ENCODE results near the gene CRTC1.

Gene CRTC1

DNA sequence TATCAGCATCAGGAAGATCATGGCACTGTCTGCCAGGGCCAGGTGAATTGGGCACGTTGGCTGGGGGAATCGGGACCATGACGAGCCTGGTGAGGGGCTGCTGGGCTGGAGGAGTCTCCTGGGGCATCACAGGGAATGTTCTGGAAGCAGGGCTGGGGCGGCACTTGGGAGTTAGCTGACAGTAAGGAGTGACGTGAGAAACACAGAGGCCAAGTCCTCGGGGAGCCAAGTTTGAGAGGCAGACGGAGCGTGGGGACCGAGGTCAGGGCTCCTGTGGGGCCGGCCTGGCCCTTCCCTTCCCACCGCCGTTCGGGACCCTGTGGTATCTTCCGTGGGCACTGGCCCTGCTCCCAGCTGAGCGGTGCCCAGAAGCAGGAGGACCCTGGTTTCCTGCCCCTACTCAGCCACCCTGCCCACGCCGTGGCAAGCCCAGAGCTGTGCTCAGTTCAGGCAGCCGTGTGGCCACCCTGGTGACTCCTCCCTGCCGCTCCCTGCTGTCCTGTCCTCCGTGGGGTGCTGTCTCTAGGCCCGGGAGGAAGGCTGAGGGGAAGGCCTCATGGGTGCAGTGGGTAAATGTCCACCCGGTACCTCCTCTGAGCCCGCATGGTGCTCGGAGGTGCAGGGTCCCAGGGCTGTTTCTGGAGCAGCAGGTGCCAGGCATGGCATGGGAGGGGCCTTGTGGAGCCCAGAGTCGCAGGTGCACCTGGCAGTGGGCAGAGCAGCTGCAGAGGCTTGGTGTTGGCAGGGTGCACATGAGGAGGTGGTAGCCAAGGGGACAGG is 25.2 kb downstream of the CRTC1 start:
- ATAC-seq = no peak
- TF ChIP-seq, protein P1, sequence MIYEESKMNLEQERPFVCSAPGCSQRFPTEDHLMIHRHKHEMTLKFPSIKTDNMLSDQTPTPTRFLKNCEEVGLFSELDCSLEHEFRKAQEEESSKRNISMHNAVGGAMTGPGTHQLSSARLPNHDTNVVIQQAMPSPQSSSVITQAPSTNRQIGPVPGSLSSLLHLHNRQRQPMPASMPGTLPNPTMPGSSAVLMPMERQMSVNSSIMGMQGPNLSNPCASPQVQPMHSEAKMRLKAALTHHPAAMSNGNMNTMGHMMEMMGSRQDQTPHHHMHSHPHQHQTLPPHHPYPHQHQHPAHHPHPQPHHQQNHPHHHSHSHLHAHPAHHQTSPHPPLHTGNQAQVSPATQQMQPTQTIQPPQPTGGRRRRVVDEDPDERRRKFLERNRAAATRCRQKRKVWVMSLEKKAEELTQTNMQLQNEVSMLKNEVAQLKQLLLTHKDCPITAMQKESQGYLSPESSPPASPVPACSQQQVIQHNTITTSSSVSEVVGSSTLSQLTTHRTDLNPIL (CRISPR knock-in tag; IDR thresholded peaks at IDR 0.05; ENCODE audit: low read depth) = no peak
- TF ChIP-seq ZFP3 (CRISPR knock-in tag; IDR thresholded peaks at IDR 0.05) = no peak
- TF ChIP-seq CSDC2 (CRISPR knock-in tag; IDR thresholded peaks at IDR 0.05) = no peak
- TF ChIP-seq ZNF8 (CRISPR knock-in tag; IDR thresholded peaks at IDR 0.05) = no peak

DNA sequence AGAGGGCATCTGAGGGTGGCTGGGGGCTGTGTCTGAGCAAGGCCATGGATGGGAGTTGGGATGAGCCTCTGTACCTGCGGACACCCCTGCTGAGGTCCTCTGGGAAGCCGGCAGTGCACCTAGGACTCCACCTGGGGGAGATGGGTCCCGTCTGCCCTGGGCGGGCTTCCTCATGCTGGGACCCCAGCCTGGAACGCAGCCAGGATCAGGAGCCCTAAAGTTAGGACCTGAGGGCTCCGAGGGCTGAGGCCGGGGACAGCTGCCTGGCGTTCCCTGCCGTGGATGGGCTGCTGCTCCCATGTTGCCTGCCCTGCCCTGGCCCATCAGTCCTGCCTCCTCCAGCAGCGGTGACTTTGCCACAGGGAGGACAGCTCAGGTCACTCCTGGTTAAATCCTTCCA is 26.1 kb downstream of the CRTC1 start:
- ATAC-seq = no peak
- no peak for TF ChIP-seq RARB (CRISPR knock-in tag; IDR thresholded peaks at IDR 0.05)
- TF ChIP-seq, protein P2, sequence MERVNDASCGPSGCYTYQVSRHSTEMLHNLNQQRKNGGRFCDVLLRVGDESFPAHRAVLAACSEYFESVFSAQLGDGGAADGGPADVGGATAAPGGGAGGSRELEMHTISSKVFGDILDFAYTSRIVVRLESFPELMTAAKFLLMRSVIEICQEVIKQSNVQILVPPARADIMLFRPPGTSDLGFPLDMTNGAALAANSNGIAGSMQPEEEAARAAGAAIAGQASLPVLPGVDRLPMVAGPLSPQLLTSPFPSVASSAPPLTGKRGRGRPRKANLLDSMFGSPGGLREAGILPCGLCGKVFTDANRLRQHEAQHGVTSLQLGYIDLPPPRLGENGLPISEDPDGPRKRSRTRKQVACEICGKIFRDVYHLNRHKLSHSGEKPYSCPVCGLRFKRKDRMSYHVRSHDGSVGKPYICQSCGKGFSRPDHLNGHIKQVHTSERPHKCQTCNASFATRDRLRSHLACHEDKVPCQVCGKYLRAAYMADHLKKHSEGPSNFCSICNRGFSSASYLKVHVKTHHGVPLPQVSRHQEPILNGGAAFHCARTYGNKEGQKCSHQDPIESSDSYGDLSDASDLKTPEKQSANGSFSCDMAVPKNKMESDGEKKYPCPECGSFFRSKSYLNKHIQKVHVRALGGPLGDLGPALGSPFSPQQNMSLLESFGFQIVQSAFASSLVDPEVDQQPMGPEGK (CRISPR knock-in tag; IDR thresholded peaks at IDR 0.05; ENCODE audit: borderline replicate concordance) = no peak
- TF ChIP-seq OSR1 (CRISPR knock-in tag; IDR thresholded peaks at IDR 0.05) = no peak
- TF ChIP-seq ISL1 (CRISPR knock-in tag; IDR thresholded peaks at IDR 0.05) = no peak
- TF ChIP-seq ESRRG (CRISPR knock-in tag; IDR thresholded peaks at IDR 0.05) = no peak
- TF ChIP-seq ZNF70 (CRISPR knock-in tag; IDR thresholded peaks at IDR 0.05) = no peak
- TF ChIP-seq GLIS3 (CRISPR knock-in tag; IDR thresholded peaks at IDR 0.05) = no peak
- no peak for TF ChIP-seq SNAI2 (CRISPR knock-in tag; IDR thresholded peaks at IDR 0.05)
- no peak for TF ChIP-seq ZFP30 (CRISPR knock-in tag; IDR thresholded peaks at IDR 0.05)

DNA sequence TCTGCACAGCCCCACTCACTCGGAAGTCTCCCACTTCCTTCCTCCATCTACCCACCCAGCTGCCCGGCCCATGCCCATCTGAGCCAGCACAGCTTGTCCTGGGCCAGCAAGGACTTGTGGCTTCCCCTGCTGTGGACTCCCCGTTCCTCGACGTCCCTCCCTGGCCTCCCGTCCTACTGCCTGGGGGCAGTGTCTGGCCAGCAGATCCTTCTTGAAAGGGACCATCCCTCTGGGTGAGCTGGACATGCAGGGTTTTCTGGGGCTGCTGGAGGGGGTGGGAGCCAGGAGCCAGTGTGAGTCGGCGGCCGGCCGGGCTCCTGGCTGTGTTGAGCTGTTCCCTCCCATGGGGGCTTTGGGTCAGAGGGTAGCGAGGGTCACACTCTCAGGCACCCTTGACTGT is 26.7 kb downstream of the CRTC1 start:
- no peak for TF ChIP-seq ZNF8 (CRISPR knock-in tag; IDR thresholded peaks at IDR 0.05)
- TF ChIP-seq ZFP30 (CRISPR knock-in tag; IDR thresholded peaks at IDR 0.05) = no peak
- no peak for TF ChIP-seq OSR1 (CRISPR knock-in tag; IDR thresholded peaks at IDR 0.05)
- no peak for TF ChIP-seq ZNF565 (CRISPR knock-in tag; conservative IDR thresholded peaks at IDR 0.05; ENCODE audit: low read depth)
- no peak for TF ChIP-seq TOX (CRISPR knock-in tag; IDR thresholded peaks at IDR 0.05; ENCODE audit: borderline replicate concordance)
- TF ChIP-seq, protein P3, sequence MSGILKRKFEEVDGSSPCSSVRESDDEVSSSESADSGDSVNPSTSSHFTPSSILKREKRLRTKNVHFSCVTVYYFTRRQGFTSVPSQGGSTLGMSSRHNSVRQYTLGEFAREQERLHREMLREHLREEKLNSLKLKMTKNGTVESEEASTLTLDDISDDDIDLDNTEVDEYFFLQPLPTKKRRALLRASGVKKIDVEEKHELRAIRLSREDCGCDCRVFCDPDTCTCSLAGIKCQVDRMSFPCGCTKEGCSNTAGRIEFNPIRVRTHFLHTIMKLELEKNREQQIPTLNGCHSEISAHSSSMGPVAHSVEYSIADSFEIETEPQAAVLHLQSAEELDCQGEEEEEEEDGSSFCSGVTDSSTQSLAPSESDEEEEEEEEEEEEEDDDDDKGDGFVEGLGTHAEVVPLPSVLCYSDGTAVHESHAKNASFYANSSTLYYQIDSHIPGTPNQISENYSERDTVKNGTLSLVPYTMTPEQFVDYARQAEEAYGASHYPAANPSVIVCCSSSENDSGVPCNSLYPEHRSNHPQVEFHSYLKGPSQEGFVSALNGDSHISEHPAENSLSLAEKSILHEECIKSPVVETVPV (CRISPR knock-in tag; IDR thresholded peaks at IDR 0.05) = no peak
- TF ChIP-seq CSDC2 (CRISPR knock-in tag; IDR thresholded peaks at IDR 0.05) = no peak
- TF ChIP-seq ZFP3 (CRISPR knock-in tag; IDR thresholded peaks at IDR 0.05) = no peak
- TF ChIP-seq TCF4 (CRISPR knock-in tag; IDR thresholded peaks at IDR 0.05; ENCODE audit: borderline replicate concordance) = no peak
- TF ChIP-seq, protein P1 (CRISPR knock-in tag; IDR thresholded peaks at IDR 0.05; ENCODE audit: low read depth) = no peak
- TF ChIP-seq ZNF70 (CRISPR knock-in tag; IDR thresholded peaks at IDR 0.05) = no peak
- no peak for ATAC-seq

DNA sequence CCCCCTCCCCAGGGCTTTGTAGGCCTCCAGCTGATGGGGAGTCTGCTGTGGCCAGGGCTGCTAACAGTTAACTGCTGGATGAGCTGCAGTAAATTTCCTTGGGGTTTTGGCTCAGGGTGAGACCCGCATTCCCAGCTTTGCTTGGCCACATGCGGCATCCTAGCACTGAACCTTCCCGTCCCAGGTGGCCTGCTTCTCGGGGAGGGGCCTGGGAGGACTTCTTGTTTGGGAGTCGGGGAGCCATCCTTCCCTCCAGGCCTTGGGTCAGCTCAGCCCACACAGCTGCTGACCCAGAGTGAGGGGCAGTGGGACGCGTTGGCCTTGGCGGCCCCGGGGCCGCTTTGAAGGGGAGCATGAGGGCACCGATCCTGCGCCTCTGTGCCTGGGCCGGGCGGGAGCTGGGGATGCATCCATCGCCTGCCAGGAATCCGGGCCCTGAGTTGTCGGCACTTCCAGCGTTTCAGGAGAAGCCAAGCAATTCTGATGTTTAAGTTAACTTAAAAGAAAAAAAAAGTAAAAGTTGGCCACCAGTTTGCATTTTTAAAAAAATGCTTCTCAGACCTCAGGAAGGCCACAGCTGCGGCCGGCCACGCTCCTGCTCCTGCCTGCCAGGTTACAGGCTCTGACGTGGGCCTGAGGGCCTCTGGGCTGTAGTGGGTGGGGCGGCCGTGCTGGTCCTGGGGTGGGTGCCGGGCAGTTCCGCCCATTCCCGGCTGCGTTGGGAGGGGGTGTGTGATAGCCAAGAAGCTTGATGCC is 27.7 kb downstream of the CRTC1 start:
- no peak for TF ChIP-seq SNAI2 (CRISPR knock-in tag; IDR thresholded peaks at IDR 0.05)
- no peak for TF ChIP-seq ZNF565 (CRISPR knock-in tag; conservative IDR thresholded peaks at IDR 0.05; ENCODE audit: low read depth)
- no peak for TF ChIP-seq CSDC2 (CRISPR knock-in tag; IDR thresholded peaks at IDR 0.05)
- TF ChIP-seq GLIS3 (CRISPR knock-in tag; IDR thresholded peaks at IDR 0.05) = no peak
- TF ChIP-seq, protein P4, sequence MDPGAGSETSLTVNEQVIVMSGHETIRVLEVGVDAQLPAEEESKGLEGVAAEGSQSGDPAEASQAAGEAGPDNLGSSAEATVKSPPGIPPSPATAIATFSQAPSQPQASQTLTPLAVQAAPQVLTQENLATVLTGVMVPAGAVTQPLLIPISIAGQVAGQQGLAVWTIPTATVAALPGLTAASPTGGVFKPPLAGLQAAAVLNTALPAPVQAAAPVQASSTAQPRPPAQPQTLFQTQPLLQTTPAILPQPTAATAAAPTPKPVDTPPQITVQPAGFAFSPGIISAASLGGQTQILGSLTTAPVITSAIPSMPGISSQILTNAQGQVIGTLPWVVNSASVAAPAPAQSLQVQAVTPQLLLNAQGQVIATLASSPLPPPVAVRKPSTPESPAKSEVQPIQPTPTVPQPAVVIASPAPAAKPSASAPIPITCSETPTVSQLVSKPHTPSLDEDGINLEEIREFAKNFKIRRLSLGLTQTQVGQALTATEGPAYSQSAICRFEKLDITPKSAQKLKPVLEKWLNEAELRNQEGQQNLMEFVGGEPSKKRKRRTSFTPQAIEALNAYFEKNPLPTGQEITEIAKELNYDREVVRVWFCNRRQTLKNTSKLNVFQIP (CRISPR knock-in tag; IDR thresholded peaks at IDR 0.05; ENCODE audit: borderline replicate concordance, low read depth) = no peak
- TF ChIP-seq, protein P3 (CRISPR knock-in tag; IDR thresholded peaks at IDR 0.05) = no peak
- TF ChIP-seq TCF4 (CRISPR knock-in tag; IDR thresholded peaks at IDR 0.05; ENCODE audit: borderline replicate concordance) = no peak
- TF ChIP-seq ISL1 (CRISPR knock-in tag; IDR thresholded peaks at IDR 0.05) = no peak
- no peak for TF ChIP-seq PPARA (CRISPR knock-in tag; IDR thresholded peaks at IDR 0.05; ENCODE audit: borderline replicate concordance)
- no peak for TF ChIP-seq ZNF8 (CRISPR knock-in tag; IDR thresholded peaks at IDR 0.05)
- no peak for TF ChIP-seq RARB (CRISPR knock-in tag; IDR thresholded peaks at IDR 0.05)
- TF ChIP-seq ESRRG (CRISPR knock-in tag; IDR thresholded peaks at IDR 0.05) = no peak
- TF ChIP-seq, protein P2 (CRISPR knock-in tag; IDR thresholded peaks at IDR 0.05; ENCODE audit: borderline replicate concordance) = no peak
- TF ChIP-seq OSR1 (CRISPR knock-in tag; IDR thresholded peaks at IDR 0.05) = no peak
- TF ChIP-seq ZFP3 (CRISPR knock-in tag; IDR thresholded peaks at IDR 0.05) = no peak
- no peak for ATAC-seq

All from SK-N-SH treated with all-trans-retinoic acid at 6 μM for 48 hours (cell line).